VCaP (cell line): ENCODE data around the gene PPP6R1.

Experiments
- H3K27ac ChIP-seq: fragments of 450-650 bp; 2 replicates; pipeline ENCODE4 v1.5.1; 2017
- CTCF ChIP-seq: fragments of 450-650 bp; conservative IDR thresholded peaks from 2 replicates; pipeline ENCODE4 v1.5.1; 2017; ENCODE audit warnings: mild to moderate bottlenecking, moderate library complexity

Gene PPP6R1

GRCh38 chr19:55255618-55256423 lies 3.0 kb downstream of the PPP6R1 start:
- H3K27ac ChIP-seq = peak overlapping the region; percentile 97; the same call in 1 of the 2 replicates

GRCh38 chr19:55254625-55254977 lies 4.2 kb downstream of the PPP6R1 start:
- peak overlapping the region; percentile 97; the same call in 1 of the 2 replicates for H3K27ac ChIP-seq
- no peak for TF ChIP-seq CTCF

More at GRCh38 chr19:55255618-55256423, 3.0 kb downstream of the PPP6R1 start:
- TF ChIP-seq CTCF = no peak

DNA sequence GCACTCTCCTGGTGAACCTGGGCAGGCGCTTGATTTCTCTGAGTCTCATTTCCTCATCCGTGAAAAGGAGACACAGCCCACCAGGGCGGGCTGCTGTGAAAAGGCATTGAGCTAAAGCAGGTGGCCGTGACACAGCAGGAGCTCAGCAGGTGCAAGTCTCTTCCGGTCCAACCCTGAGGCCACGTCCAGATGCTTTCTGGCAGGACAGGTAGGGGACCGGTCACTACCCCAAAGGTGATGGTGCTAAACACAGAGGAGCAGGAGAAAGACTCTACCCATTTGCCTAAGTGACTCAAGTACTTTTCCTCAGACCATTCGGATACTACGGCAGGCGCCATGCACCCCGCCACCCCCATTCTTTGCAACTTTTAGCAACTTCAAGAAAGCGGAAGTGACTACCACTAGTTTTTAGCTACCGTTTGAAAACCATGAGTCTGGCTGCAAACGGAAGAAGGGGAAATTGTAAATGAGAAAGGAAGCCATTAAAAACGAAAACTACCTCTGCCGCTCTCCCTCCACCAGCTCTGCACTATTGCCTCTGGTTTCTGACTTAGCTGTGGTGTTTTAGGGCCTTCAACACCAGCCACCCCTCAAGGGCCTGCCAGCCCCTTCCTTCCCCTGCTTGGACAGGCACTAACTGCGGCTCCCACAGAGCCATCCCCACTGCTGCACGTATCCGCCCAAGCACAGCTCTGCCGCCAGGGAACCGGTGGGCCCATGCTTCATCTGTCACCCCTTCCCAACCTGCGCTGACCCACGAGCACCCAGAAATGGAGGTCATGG lies 4.8 kb downstream of the PPP6R1 start:
- H3K27ac ChIP-seq = peak overlapping the region; percentile 97; the same call in 1 of the 2 replicates
- no peak for TF ChIP-seq CTCF

DNA sequence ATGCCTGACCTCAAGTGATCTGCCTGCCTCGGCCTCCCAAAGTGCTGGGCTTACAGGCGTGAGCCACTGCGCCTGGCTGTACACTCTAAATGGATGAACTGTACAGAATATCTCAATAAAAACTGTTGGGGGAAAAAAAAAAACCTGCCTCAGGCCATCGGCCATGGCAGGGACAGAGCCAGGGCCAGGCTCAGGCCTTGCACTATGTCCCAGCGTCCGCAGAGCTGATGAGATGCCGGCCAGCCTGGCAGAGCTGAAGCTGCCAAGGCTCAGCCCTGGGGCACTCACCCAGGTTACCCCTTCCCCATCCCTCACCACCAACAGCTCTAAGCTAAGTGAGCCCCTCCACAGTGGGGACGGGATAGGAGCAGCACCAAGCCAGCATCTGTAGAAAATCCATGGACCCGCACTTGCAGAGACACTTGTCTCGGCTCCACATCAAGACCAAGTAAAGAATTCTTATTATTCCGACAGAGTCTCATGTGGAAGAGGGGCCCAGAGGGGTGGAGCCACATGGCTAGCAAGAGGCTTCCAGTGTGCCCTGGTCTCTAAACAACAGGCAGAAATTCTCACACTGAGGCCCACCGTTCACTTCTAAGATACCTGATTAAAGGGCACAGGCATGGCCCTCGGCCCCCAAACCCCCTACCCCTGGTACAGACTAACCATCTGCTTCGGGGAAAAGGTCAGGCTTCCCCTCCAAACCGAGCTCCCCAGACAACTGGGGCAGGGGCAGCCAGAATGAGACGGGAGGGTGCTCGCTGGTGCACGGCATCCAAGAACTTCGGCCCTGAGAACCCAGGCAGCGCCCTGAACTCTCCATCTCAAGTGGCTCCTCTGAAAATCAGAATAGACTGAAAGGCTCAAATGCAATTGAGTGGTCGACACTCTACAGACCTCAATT lies 5.8 kb downstream of the PPP6R1 start:
- H3K27ac ChIP-seq = peak overlapping the region; percentile 97; the same call in 1 of the 2 replicates
- no peak for TF ChIP-seq CTCF

- no peak for TF ChIP-seq CTCF
- no peak overlapping the region for H3K27ac ChIP-seq
Observed at GRCh38 chr19:55251341-55252081, 7.3 kb downstream of the PPP6R1 start.

GRCh38 chr19:55250262-55251036 lies 8.4 kb downstream of the PPP6R1 start:
- no peak overlapping the region for H3K27ac ChIP-seq
- no peak for TF ChIP-seq CTCF
